ENCODE results near the gene CARMIL3.

Gene CARMIL3

GRCh38 chr14:24080888-24081738, 29.3 kb downstream of the CARMIL3 start:
- TF ChIP-seq ZNF274 (IDR thresholded peaks at IDR 0.05; ENCODE audit: low read depth, low read length): no peak
- TF ChIP-seq YY1 (IDR thresholded peaks at IDR 0.05; ENCODE audit: insufficient read depth, insufficient read length): no peak
- no peak for TF ChIP-seq SUZ12 (IDR thresholded peaks at IDR 0.05; ENCODE audit: extremely low read depth, insufficient read depth, insufficient read length)
- Histone ChIP-seq H3K9me3 (ENCODE audit: insufficient read depth, low read length) (no peaks in the 10 kb centered on the region), H3K9ac (ENCODE audit: insufficient read length, low read depth) (peak overlapping the region; percentile 77), H3K36me3 (ENCODE audit: insufficient read depth, insufficient read length, low read length) (no peaks in the 10 kb centered on the region), H3K4me3 (ENCODE audit: insufficient read length, low read depth) (peak overlapping the region; percentile 71), H3K4me1 (ENCODE audit: insufficient read depth, insufficient read length) (peaks cover 4% of the 10 kb centered on the region), H3K27me3 (ENCODE audit: insufficient read depth, insufficient read length) (peaks cover 55% of the 10 kb centered on the region)
- DNase-seq (ENCODE audit: low read depth, low spot score): no peak

GRCh38 chr14:24081739-24082211, 30.0 kb downstream of the CARMIL3 start:
- H3K36me3 ChIP-seq (ENCODE audit: insufficient read depth, insufficient read length, low read length): no peaks in the 10 kb centered on the region
- peaks cover 4% of the 10 kb centered on the region for H3K4me1 ChIP-seq (ENCODE audit: insufficient read depth, insufficient read length)
- peaks cover 55% of the 10 kb centered on the region for H3K27me3 ChIP-seq (ENCODE audit: insufficient read depth, insufficient read length)
- peak overlapping the region; percentile 71 for H3K4me3 ChIP-seq (ENCODE audit: insufficient read length, low read depth)
- TF ChIP-seq SUZ12 (IDR thresholded peaks at IDR 0.05; ENCODE audit: extremely low read depth, insufficient read depth, insufficient read length) (no peak), ZNF274 (IDR thresholded peaks at IDR 0.05; ENCODE audit: low read depth, low read length) (no peak)
- DNase-seq (ENCODE audit: low read depth, low spot score): no peak
- peak overlapping the region; percentile 56 for H3K9ac ChIP-seq (ENCODE audit: insufficient read length, low read depth)
- H3K9me3 ChIP-seq (ENCODE audit: insufficient read depth, low read length): no peaks in the 10 kb centered on the region

DNA sequence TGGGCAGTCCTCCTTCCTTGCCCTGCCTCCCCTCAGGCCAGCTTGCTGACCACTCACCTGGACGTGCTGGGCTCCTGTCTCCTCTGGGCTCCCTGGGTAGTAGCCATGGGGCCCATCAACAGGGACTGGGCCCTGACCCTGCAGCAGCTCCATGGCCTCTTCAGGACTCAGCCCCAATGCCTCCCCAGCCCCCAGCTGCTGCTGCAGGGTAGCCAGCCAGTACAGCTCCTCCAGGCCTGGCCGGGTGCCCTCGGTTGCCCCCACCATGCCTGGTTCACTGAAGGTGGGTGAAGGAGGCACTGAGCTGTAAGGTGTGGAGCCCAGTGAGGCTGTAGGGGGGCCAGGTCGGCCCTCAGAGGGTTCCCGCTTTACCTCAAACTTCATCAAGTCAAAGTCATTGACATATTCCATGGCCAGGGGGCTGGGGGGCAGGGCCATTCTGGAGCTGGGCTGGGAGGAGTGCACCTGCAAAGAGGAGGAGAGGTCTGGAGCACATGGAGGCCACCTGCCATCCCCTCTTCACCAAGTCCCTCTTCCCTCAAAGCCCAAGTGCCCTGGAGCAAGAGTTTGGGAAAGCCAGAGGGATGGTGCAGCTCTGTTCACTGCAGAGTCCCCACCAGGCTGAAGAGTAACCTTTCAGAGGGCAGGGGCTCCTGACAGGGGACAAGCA, 30.7 kb downstream of the CARMIL3 start:
- TF ChIP-seq ZNF274 (IDR thresholded peaks at IDR 0.05; ENCODE audit: low read depth, low read length): no peak
- no peak for TF ChIP-seq YY1 (IDR thresholded peaks at IDR 0.05; ENCODE audit: insufficient read depth, insufficient read length)
- TF ChIP-seq SUZ12 (IDR thresholded peaks at IDR 0.05; ENCODE audit: extremely low read depth, insufficient read depth, insufficient read length): no peak
- no peak for DNase-seq (ENCODE audit: low read depth, low spot score)
- Histone ChIP-seq H3K36me3 (ENCODE audit: insufficient read depth, insufficient read length, low read length) (no peaks in the 10 kb centered on the region), H3K27me3 (ENCODE audit: insufficient read depth, insufficient read length) (peaks cover 55% of the 10 kb centered on the region), H3K4me1 (ENCODE audit: insufficient read depth, insufficient read length) (peaks cover 4% of the 10 kb centered on the region), H3K4me3 (ENCODE audit: insufficient read length, low read depth) (no peak overlapping the region), H3K9ac (ENCODE audit: insufficient read length, low read depth) (no peak overlapping the region), H3K9me3 (ENCODE audit: insufficient read depth, low read length) (no peaks in the 10 kb centered on the region)

DNA sequence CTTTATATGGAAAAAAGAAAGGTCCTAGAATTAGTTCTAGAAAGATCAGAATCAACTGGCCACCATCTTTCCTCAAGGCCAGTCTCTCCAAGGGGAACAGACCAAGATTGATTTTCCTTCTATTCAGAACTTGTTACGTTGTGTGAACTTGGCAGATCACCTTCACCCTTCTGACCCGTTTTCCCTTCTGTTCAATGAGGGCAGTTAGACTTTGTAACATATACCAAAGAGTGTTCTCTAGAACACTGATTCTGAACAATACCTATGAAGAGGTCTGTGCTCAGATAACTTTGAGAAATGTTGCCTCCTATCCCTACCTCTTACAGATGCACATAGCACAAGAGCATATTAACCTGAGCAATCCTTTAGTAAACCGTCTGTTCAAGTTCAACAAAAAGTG, 31.7 kb downstream of the CARMIL3 start:
- no peak for DNase-seq (ENCODE audit: low read depth, low spot score)
- no peaks in the 10 kb centered on the region for H3K9me3 ChIP-seq (ENCODE audit: insufficient read depth, low read length)
- H3K9ac ChIP-seq (ENCODE audit: insufficient read length, low read depth): no peak overlapping the region
- H3K27me3 ChIP-seq (ENCODE audit: insufficient read depth, insufficient read length): peaks cover 55% of the 10 kb centered on the region
- no peaks in the 10 kb centered on the region for H3K36me3 ChIP-seq (ENCODE audit: insufficient read depth, insufficient read length, low read length)
- H3K4me1 ChIP-seq (ENCODE audit: insufficient read depth, insufficient read length): peaks cover 4% of the 10 kb centered on the region
- TF ChIP-seq YY1 (IDR thresholded peaks at IDR 0.05; ENCODE audit: insufficient read depth, insufficient read length) (no peak), ZNF274 (IDR thresholded peaks at IDR 0.05; ENCODE audit: low read depth, low read length) (no peak), SUZ12 (IDR thresholded peaks at IDR 0.05; ENCODE audit: extremely low read depth, insufficient read depth, insufficient read length) (no peak)
- no peak overlapping the region for H3K4me3 ChIP-seq (ENCODE audit: insufficient read length, low read depth)

DNA sequence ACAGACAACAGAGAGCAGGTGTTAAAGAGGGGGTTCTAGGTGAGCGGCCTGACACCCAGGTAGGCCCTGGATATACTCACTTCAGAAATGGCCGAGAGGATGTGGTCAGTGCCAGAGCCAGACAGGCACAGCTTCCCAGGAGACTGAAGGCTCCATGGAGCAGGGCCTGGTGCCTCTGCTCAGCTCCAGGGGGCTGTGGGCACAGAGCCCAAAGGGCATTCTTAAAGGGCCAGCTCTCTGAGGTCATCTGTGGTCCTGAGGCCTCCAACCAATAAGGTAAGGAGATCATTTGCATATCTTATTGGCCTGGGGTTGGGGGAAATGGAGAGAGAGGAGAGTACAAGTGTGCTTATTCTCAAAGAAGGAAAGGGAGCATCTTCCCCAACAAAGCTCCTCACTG, 32.6 kb downstream of the CARMIL3 start:
- H3K36me3 ChIP-seq (ENCODE audit: insufficient read depth, insufficient read length, low read length): no peaks in the 10 kb centered on the region
- no peak overlapping the region for H3K4me3 ChIP-seq (ENCODE audit: insufficient read length, low read depth)
- H3K9ac ChIP-seq (ENCODE audit: insufficient read length, low read depth): no peak overlapping the region
- H3K9me3 ChIP-seq (ENCODE audit: insufficient read depth, low read length): no peaks in the 10 kb centered on the region
- H3K4me1 ChIP-seq (ENCODE audit: insufficient read depth, insufficient read length): peaks cover 4% of the 10 kb centered on the region
- peaks cover 49% of the 10 kb centered on the region for H3K27me3 ChIP-seq (ENCODE audit: insufficient read depth, insufficient read length)
- TF ChIP-seq ZNF274 (IDR thresholded peaks at IDR 0.05; ENCODE audit: low read depth, low read length): no peak
- TF ChIP-seq YY1 (IDR thresholded peaks at IDR 0.05; ENCODE audit: insufficient read depth, insufficient read length): no peak
- no peak for TF ChIP-seq SUZ12 (IDR thresholded peaks at IDR 0.05; ENCODE audit: extremely low read depth, insufficient read depth, insufficient read length)
- DNase-seq (ENCODE audit: low read depth, low spot score): no peak

DNA sequence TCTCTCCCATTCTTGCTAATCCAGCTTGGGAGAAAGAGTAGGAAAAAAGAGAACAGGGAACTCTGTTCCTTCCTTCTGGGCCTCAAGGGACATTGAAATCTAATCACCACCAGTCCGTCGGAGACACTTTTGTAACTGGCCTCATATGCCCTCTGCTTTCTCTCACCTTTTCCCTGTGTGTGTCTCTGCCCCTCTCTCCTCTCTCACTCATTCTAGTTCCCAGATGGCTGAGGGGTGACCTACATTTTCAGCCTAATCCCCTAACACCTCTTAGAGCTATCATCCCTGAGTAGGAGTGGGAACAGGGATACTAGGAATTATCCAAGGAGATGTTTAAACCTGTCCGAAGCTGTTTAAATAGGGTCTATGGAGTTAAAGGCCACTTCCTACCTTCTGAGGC, 33.4 kb downstream of the CARMIL3 start:
- Histone ChIP-seq H3K9ac (ENCODE audit: insufficient read length, low read depth) (no peak overlapping the region), H3K36me3 (ENCODE audit: insufficient read depth, insufficient read length, low read length) (no peaks in the 10 kb centered on the region), H3K27me3 (ENCODE audit: insufficient read depth, insufficient read length) (peaks cover 41% of the 10 kb centered on the region), H3K9me3 (ENCODE audit: insufficient read depth, low read length) (no peaks in the 10 kb centered on the region), H3K4me1 (ENCODE audit: insufficient read depth, insufficient read length) (peaks cover under 1% of the 10 kb centered on the region), H3K4me3 (ENCODE audit: insufficient read length, low read depth) (no peak overlapping the region)
- no peak for TF ChIP-seq ZNF274 (IDR thresholded peaks at IDR 0.05; ENCODE audit: low read depth, low read length)
- no peak for TF ChIP-seq YY1 (IDR thresholded peaks at IDR 0.05; ENCODE audit: insufficient read depth, insufficient read length)
- no peak for TF ChIP-seq SUZ12 (IDR thresholded peaks at IDR 0.05; ENCODE audit: extremely low read depth, insufficient read depth, insufficient read length)
- no peak for DNase-seq (ENCODE audit: low read depth, low spot score)
